Measurements from ENCODE around the gene IQGAP2.
"Not testable (repeated sequence)": the region's sequence is repeated elsewhere in the genome, so short reads cannot be mapped to it uniquely, and the experiment has no call there.

The IQGAP2 gene

DNA sequence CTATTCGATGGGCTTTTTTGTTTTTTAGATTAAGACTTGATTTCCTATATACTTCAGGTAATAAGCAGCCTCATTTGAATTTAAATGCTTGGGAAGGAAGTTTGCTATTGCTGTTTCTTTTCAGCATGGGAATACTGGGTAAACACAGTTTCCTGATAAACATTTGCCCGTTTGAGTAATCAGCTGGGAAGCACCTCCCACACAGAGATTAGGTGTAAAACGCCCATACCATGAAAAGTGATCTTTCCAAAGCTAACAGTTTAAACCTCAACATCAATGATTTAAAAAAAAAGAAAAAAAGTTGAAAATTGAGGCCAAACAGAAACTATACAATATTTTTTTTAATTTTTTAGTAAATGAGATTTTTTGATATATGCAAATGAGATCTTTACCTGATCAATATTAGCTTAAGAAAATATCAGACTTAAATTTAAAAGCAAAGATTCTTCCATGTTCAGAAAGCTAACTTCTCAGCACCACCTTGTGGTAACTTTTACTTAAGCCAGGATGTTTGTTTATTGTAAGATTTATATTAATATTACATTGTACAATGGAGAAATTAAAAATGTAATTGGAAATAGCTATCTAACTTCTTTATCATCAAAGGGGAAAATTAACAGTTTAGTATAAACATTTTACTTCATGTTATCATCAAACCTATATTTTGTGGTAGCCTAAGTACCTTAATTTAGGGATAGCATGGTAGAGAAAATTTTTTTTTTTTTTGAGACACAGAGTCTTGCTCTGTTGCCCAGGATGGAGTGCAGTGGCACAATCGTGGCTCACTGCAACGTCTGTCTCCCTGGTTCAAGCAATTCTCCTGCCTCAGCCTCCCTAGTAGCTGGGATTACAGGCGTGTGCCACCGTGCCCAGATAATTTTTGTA is 180.3 kb downstream of the IQGAP2 start:
- peak; percentile 27 for FAIRE-seq

DNA sequence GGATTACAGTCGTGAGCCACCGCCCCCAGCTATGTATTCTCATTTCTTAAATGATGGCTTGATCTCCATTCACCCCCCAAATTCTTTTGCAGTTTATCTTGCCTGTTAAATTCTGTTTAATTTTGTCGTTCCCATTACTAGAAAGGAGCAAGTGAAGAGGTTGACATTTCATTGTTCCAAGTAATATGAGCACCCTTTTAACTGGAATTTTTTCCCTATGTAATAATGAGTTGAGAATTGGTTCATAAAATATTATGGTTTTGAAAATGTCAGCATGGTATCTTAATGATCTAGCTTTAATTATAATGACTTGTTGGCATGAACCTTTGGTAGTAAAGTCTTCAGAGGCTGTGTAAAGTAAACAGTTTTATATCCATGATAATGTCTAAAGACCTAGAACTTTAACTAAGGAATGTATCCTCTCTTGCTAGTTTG is 182.7 kb downstream of the IQGAP2 start:
- no peak for FAIRE-seq

DNA sequence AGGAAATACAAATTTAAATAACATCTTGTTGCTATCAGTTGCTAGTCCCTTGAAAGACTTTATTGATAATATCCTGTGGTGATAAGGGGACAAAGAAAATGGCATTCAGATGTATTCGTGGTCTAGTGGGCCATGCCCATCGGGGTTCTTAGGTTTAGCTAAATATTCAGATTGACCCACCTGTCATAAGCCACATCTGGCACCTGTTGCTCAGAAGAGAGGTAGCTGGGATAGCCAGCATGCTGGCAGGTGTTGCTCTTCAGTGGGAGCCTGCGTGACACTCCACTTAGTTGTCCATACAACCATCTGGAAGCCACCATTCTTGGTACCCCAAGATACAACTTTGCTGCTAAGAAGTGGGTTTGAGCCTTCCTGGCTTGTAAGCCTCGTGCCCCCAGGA is 183.4 kb downstream of the IQGAP2 start:
- FAIRE-seq = no peak

DNA sequence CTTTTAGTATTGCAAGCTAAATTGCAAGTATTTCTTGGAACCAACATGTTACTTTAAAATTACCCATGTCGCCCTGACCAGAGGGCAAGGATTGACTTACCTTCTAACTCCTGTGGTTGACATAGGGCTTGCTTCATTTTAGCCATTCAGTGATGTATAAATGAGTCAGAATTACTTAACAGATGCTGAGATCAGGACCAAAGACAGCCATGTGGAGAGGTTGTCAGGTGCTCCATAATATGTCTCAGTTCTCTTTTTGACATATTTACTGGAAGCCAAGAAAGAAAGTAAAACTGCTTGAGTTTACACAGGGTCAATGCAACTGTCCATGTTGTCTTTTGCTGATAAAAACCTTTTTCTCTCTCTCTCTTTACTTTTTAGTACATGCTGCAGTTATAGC is 186.9 kb downstream of the IQGAP2 start:
- no peak for FAIRE-seq

DNA sequence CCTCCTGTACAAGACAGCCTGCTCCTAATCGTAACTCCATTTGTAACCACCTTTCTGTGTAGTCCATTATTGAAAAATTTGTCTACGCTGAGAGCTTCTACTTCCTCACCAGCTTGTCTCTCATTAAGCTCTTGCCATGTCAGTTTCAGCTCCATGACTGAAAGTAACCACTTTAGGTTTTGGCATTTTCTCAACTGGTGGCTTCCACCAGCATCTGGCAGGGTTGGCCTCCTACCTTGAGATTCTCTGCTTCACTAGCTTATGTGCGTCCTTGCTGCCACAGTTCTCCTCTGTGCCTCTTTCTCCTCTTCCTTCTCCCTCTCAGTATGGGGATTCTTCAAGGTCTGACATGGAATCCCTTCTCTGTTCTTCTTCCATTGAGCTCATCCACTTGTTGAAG is 188.3 kb downstream of the IQGAP2 start:
- FAIRE-seq = no peak

DNA sequence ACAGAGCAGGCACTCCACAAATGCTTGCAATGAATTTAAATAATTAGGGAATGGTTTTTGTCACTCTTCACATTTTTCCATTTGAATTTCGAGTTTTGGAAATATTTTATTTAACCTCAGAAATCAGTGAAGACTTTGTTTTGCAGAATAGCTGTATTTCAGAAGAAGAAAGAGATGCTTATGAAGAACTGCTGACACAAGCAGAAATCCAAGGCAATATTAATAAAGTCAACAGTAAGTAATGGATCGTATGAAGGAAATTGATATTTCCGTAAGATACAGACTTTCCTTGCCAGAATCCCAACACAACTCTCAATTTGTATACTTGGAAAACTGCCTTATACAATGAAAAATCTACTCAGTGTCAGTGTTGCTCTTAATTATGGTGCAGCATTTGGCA is 189.6 kb downstream of the IQGAP2 start:
- FAIRE-seq = no peak

DNA sequence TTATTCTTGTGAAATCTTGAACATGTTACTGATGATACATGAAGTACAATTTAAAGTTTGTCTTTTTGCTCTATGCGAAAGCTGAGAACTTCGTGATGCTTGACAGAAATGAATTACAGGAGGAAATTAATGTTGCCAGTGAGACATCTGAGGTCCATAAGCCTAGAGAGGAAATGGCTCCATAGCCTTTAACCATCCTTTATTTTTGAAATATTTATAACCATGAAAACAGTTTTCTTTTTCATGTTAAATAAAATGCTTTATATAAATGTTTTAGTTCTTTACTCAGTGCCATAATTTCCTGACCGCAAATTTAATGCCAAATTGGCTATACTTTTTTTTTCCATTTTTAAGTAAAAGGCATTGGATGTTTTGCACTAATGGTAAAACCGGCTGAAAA is 191.0 kb downstream of the IQGAP2 start:
- no peak for FAIRE-seq

DNA sequence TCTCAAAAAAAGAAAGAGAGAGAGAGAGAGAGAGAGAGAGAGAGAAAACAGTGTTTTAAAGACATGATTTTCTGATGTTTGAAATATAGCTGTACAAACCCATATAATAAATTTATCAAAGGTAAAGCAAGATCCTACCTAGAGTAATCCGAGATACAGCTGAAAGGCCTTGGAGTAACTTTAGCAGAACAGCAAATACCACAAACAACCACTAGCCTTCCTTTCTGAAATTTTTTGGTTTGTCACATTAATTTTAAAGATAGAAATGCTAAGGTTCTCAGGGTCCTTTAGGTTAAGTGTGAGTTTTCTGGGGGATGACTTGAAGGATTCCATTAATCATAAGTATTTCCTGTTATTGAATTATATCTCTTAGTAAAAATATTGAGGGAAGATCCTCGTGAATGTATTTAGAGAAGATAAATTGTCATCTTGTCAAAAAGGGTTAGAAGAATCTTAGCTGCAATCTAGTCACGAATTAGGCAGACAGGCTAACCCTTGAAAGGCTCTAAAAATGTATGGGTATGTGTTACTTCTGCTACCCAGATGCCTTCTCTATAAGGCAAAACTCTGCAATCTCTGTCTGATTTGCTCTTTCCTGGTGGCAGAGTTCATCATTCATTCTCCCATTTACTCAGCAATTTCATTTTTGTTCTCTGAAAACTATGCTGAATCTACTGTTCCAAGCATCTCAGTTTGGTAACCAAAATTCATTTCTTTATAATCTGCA is 192.8 kb downstream of the IQGAP2 start:
- no peak for FAIRE-seq

DNA sequence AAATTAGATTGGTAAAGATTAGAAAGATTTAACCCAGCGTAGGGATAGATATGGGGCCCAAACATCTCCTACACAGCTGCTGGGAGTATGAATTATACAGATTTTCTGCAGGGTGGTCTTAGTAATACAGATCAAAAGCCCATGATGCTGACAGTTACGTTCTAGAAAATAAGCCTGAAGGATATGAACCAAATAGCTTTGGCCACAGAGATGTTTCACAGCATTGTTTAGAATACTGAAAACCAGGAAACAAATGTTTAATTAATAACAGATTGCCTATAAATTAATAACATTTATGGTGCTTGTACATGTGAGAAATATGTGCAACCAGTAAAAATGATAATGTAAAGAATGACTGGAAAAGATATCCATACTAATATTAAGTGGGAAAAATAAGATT is 195.4 kb downstream of the IQGAP2 start:
- FAIRE-seq = no peak

DNA sequence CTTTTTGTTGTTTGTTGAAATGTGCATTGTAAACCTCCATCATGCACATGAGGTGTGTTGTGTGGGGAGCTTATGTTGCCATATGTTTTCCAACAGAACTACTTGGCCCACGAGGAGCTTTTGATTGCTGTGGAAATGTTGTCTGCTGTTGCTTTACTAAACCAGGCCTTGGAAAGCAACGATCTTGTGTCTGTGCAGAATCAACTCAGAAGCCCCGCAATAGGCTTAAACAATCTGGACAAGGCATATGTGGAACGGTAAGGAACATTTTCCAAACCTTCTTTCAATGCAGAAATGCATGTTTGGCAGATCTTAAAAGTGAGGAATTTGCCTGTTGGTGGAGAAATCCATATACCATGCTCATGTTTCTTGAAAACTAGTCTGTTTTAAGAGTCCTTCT is 197.6 kb downstream of the IQGAP2 start:
- FAIRE-seq = no peak

DNA sequence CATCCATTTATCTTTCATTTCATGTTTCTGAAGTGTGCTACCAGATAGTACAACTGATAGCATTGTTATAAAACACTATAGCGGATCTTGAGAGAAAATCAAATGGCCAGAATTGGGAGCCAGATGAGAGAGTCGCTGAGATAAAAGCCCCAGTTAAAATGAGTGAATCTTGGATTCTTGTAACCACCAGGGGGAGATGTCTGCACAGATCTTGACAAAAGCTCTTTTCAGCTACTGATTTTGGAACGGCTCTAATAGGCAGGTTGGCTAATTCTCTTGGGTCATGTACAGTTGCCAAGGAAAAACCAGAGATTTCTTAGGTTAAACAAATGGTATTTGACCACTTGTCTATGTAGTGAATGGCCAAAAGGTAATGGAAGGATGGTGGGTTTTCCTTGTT is 198.4 kb downstream of the IQGAP2 start:
- peak; percentile 92 for FAIRE-seq

DNA sequence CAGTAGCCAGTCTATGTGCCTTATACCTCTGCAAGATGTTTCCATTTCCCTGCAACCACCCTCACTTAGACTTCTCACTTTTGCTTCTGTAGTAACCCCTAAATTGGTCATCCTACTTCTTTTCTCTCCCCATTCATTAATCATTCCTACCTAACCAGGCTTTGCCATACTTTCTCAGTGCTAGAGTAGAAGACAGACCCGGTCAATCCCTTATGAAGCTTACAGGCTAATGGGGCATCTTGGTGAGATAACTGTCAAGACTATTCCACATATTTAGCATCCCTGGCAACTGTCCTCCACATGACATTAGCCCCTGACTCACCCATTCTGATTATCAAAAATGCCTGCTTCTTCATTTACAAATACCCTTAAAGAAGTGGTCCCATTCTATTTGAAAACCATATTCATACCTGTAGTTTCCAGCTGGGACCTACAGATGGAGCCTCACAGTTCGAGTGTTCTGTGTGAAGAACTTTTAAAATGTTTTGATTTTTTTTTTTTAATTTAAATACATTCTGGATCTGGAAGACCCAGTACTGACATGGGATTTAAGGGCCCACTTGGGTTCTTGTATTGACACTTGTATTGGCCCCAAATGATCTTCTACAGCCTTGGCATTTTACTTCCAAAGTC is 199.1 kb downstream of the IQGAP2 start:
- FAIRE-seq = no peak

DNA sequence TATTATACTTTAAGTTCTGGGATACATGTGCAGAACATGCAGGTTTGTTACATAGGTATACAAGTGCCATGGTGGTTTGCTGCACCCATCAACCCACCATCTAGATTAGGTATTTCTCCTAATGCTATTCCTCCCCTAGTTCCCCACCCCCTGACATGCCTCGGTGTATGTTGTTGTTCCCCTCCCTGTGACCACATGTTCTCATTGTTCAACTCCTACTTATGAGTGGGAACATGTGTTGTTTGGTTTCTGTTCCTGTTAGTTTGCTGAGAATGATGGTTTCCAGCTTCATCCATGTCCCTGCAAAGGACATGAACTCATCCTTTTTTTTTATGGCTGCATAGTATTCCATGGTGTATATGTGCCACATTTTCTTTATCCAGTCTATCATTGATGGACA is 200.9 kb downstream of the IQGAP2 start:
- not testable (repeated sequence) for FAIRE-seq

DNA sequence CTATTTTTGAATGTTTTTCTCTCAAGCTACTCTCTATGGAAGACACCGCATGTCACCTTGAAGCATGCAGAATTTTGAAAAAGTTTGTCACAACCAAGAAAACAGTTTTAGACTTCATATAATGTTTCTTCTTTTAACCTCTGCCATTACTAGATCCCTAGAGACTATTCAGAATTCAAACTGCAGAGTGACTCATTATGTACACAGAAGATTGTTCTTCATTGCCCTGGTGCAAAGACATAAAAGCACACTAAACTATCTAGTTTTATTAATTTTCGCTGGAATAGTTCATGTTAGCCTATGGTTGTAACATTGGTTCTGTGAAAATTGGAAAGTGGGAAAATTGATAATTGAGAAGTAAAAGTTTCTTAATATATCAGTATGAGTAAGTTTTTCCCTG is 201.8 kb downstream of the IQGAP2 start:
- no peak for FAIRE-seq

DNA sequence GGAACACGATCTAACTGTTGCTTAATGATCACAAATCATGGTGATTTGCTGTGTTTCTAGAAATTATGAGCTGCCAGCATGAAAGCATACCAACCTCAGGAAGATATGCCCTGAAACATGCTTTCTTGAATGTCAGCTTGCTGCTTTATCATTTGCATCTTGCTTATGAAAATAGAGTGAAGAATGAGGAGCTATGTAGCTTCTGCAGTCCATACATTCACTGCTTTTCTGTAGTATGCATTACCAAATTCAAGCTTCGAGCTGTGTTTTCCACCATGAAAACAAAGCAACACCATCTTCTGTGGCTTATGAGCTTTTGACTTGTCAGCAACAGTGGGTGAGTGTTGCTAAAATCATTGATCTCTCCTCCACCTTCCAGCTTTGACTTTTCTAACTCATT is 203.6 kb downstream of the IQGAP2 start:
- no peak for FAIRE-seq

DNA sequence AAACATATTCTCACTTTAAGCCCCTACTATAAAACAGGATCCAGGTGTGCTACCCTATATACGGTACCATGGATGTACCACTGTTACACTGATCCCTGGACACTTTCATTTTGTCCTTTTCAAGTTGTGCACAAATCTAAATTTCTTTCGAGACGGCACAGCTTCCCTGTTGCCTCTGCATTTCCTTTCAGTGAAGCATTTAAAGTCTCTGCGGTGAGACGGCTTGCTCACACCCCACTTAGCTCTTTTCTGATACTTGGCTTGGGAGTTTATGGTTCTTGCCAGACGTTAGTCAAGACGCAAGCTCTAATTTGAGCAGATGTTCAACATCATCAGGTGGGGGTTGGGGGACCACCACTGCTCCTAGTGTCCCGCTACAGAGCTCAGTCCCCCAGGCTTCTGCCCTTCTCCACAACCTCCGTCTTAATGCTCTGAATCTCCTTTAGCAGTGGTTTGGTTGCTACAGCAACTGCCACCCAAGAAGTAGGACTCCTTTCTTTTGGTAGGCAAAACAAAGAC is 204.3 kb downstream of the IQGAP2 start:
- no peak for FAIRE-seq

DNA sequence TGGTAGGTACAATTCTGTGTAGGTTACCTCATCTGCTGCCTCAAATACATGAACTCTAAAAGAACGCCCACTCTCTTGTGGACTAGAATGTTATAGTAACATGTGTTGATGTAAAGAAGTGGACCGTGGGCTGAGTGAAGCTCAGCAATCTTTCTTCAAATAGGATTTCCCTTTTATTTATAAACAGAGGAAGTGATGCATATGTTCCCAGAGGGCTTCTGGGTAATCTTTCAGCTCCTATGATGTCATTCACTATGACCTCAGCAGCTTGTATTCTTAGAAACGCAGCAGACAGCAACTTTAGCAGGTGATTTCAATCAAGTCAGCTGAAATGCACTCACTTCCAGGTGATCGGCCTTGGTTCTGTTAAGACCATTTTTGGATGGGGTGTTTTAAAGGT is 205.7 kb downstream of the IQGAP2 start:
- FAIRE-seq = no peak

DNA sequence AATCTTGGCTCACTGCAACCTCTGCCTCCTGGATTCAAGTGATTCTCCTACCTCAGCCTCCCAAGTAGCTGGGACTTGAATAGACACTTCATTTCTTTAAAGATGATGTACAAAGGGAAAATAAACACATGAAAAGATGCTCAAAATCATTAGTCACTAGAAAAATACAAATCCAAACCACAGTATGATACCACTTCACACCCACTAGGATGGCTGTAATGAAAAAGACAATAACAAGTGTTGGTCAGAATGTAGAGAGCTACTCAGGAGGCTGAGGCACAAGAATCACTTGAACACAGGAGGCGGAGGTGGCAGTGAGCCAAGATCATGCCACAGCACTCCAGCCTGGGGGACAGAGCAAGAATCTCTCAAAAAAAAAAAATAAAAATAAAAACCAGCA is 207.1 kb downstream of the IQGAP2 start:
- FAIRE-seq = no peak

DNA sequence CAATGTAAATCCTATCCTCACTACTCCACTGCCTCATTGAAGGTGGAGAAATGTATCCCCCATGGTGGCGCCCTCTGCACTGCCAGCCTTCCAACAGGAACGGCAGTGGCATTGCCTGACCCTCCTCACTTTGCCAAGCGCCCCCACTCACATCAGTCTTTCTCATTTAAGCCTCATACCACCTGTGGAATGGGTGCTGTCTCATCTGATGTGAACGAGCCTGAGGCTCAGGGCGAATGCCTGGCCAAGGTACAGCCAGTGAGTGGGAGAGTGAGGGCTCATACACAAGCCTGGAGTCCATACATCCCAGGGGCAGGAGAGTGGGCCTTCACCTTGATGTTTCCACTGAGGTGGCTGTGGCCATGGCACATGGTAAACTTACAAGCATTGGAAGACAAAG is 209.9 kb downstream of the IQGAP2 start:
- no peak for FAIRE-seq

DNA sequence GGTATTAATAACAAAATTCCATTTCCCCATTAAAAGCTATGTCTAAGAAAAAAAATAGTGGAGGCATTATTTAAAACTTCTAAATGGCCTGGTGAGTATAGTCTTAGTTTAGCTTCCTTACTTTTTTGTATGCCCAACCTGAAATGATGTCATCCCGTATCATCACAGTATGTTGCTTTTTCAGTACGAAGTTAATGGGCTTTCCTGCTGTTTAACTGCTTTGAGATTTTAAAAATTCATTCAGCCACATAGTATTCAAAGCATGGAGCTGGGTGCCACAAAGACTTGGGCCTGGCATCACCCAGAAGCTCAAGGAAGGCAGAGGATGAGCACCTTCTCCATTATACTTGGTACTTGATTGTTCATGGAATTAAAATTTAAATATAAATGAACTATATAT is 212.7 kb downstream of the IQGAP2 start:
- FAIRE-seq = no peak

DNA sequence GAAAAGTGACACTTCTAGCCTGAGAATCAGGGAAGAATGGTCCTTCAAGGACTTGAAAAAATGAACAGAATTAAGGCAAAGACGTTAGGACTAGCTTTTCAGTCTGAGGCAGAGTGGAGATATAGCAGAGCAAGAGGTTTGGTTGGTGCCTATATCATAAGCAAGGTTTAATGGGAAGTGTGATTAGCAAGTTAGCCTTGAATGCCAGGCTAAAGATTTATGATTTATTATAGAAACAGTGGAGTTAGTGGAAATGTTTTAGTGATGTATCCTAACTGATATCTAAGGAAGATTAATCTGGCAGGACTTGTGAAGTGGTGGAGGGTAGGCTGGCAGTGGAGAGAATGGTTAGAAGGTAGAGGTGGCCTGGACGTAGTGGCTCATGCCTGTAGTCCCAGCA is 213.1 kb downstream of the IQGAP2 start:
- no peak for FAIRE-seq

DNA sequence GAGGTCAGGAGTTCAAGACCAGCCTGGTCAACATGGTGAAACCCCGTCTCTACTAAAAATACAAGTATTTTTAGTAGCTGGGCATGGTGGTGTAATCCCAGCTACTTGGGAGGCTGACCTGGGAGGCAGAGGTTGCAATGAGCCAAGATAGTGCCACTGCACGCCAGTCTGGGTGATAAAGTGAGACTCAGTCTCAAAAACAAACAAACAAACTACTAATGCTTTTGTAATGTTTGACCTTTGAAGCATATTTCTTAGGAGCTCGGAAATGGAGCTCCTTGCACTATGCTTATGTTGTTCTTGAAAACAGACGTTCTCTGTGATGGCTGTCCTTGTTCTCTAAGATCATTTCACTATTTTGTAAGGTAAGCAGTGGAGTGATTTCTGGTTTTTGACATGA is 214.1 kb downstream of the IQGAP2 start:
- FAIRE-seq = no peak

DNA sequence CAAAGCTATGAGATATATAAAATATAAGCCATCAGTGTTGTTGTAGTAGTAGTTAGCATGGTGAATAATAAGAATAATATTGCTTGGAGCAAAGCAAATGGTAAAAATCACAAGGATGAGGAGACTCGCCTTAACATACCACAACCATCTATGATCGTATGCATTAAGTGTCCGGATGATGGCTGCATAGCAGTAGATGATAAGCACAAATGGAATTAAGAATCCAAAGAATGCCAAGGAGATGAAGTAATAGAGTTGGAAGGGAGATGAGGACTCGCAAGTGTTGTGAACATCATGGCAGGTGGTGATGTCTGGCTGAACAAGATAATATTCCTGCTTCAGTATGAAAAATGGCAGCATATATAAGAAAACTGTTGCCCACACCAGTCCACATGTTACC is 214.6 kb downstream of the IQGAP2 start:
- no peak for FAIRE-seq

DNA sequence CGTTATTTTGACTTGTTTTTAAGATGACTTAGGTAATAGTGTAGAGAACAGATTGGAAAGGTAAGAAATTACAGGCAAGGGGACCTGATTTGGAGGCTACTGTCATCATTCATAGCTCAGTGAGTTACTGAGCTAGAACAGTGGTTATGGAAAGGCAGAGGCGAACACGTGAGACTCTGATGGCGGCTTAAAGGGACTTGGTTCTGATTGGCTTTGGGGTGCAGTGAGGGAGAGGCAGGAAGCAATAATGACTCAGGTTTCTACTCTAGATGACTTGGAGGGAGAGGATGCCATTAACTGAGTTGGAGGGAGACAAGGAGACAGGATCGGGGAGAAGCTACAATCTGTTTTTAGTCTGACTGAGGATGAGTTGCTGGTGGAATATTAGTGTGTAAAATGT is 217.1 kb downstream of the IQGAP2 start:
- no peak for FAIRE-seq

All from islet of Langerhans (tissue), 1 donor.